KBM-7 (cell line): ENCODE measurements around the gene TTC13.

Experiments
- DNase-seq: peaks from one replicate; pipeline ENCODE4 v3.0.0-alpha.2; 2015
- in situ Hi-C: fragments of 300-500 bp; cut with MboI; formaldehyde crosslinking; loops from 2 replicates; pipeline ENCODE4 v1.14.3; 2020; ENCODE audit warnings: low sequenced_read_pairs, low pct_unique_long_range_greater_than_20kb, mixed read lengths

TTC13 gene

DNA sequence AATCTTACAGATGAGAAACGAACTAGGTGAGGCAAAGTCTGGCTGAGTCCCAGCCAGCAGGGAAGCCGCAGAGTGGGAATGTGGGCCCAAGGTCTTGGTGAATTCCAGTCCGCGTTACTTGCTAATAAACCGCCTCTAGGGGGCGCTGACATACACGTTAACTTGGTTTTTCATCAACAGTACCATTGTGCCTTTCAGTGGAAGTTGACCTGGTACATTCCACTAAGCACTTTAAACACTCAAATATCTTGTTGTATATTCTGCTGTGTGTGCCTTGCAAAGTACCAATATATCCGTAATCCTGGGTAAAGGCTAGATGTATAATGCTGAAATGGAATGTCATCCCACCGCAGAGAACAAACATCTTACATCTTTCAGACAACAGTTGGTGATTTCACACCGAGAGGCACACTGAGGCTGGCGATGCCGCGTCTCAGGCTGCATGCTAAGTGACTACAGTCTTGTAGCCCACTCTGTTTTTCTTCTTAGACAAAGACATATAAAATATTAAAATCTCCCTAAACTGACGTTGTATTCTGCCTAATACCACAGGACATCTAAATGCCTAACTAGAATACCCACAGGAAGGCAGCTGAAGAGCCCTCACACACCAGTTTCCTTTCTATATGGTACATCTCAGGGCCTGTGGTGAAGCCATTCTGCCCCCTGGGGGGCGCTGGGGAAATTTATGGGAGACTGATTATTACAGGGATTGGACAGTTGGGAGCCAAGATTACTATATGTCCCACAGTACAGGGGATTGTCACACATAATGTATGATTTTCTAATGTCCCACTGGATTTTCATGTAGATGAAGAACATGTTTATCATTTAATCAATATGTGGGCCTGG is 61.2 kb downstream of the TTC13 start:
- in situ Hi-C loops: no loop called here
- DNase-seq: peak; percentile 62

DNA sequence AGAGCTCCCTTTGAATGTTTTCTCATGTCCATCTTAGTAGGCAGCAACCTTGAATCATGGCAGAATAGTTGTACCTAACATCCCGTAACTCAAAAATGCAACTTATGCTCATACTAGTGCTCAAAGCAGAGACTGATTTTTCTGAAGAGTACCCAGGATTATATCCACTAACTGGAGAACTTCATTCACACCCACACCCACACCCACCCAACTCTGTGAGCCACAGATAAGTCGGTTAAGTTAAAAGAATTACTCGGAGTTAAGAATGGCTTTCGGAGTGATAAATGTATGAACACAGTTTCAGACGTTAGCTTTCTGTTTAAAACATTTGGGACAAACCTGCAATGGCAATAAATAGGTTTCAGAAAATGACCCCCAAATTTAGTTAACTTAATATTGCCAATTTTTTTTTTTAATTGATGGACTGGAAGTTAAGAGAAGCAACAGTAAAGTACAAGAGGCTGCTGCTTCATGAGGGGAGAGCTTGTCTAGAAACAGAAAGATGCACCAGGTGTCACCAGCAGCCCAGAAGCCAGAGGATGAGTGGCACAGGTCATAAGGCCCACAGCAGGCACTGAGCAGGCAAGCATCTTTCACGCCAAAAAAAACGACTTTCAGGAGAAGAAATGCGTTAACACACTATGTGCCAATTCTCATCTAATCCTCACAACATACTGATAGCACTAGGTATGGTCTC is 61.9 kb downstream of the TTC13 start:
- in situ Hi-C loops: no loop called here
- no peak for DNase-seq

GRCh38 chr1:230915078-230915477 is 63.6 kb downstream of the TTC13 start:
- in situ Hi-C loops: no loop called here
- no peak for DNase-seq

DNA sequence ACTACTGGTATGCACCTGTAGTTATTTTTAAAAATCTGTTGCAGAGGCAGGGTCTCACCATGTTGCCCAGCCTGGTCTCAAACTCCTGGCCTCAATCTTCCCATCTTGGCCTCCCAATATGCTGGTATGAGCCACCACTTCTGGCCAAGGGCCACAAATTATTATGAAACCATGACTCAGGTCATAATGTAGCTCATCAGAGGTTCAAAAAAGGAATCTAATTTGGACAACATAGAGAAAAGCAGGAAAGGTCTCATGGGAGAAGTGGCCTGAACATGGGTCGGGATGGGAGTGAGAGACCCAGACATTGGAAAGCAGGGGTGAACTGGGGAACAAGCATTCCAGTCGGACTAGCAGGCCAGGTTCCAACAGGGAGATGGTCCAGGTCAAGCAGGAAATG is 65.2 kb downstream of the TTC13 start:
- in situ Hi-C loops: no loop called here

GRCh38 chr1:230910755-230911117 is 67.9 kb downstream of the TTC13 start:
- in situ Hi-C loops: no loop called here
- DNase-seq: no peak

More for the DNA sequence above, 65.2 kb downstream of the TTC13 start:
- no peak for DNase-seq

GRCh38 chr1:230909974-230910754 is 68.5 kb downstream of the TTC13 start:
- no peak for DNase-seq
- in situ Hi-C loops: no loop called here

DNA sequence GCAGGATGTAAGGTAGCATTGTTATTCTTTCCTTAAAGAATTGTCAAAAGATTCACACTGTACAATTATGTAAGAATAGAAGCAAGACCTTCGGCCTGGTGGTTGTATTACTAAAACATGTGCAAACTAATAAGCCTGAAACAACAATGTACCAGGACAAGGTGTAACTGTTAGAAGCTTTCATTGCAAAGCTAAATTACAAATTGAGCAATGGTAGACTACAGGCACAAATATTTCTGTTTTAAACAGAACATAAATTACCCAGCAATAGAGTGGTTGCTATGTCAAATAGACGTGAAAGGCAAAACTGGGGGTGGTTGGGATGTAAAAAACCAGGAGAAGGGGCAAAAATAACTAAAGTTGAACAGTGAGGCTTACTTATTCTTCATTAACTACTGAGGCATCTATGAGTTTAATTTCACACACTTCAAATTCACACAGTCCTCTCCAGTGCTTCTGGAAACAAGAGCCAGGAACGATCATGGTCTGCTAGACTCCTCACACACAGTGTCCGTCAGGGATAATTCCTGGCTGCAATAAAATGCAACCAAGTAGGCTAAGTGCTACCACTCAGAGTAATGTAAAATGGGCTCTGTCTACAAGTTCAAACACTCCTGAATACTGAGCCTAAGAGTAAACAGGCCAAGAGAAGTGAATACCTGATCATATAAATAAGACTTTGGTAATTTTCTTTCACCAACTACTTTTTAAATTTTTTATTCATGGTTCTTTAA is 71.0 kb downstream of the TTC13 start:
- DNase-seq: no peak
- in situ Hi-C loops: no loop called here

DNA sequence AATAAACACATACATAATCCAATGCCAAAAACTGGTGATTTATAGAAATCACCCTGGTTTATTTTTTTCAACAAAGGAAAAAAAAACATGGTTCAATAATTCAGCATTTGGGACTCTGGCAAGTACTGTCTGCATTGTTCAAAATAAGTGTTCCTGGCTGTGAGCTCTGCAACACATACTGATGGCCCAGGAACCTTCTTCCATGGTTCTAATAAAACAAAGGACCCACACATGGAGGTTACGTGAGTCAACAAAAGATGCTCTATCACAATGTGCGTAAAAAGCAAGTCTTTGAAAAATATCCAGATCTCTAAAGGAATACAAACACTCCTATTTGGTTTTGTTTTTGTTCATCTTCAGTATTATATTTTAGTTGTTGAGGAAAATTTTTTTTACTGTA is 72.4 kb downstream of the TTC13 start:
- no peak for DNase-seq
- in situ Hi-C loops: no loop called here

GRCh38 chr1:230905733-230906132 is 72.9 kb downstream of the TTC13 start:
- DNase-seq: no peak
- in situ Hi-C loops: no loop called here

GRCh38 chr1:230902349-230902923 is 76.2 kb downstream of the TTC13 start:
- DNase-seq: no peak
- in situ Hi-C loops: no loop called here

- no peak for DNase-seq
- in situ Hi-C loops: no loop called here
Measured at GRCh38 chr1:230901671-230902070, 77.0 kb downstream of the TTC13 start.

- no peak for DNase-seq
- in situ Hi-C loops: no loop called here
Measured at GRCh38 chr1:230900984-230901383, 77.7 kb downstream of the TTC13 start.

- in situ Hi-C loops: no loop called here
- DNase-seq: no peak
Measured at GRCh38 chr1:230899841-230900251, 78.8 kb downstream of the TTC13 start.

DNA sequence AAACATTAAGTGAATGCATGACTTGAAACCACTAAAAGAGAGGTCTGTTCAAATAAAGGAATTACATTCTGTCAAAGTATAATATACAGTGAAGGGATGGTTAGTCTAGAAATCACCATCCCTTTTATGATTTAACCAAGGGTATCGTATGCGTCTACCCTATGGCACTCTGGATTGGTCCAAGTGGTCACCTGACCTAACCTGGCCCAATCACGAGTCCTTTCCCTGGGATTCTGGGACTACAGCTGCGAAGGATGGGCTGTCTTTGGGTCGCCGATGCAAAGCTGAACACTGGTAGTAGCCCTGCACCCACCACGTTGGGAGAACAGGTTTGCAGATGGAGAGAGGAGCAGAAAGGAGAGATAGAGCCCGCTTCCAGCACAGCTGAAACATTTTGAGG is 79.9 kb downstream of the TTC13 start:
- in situ Hi-C loops: no loop called here
- no peak for DNase-seq

DNA sequence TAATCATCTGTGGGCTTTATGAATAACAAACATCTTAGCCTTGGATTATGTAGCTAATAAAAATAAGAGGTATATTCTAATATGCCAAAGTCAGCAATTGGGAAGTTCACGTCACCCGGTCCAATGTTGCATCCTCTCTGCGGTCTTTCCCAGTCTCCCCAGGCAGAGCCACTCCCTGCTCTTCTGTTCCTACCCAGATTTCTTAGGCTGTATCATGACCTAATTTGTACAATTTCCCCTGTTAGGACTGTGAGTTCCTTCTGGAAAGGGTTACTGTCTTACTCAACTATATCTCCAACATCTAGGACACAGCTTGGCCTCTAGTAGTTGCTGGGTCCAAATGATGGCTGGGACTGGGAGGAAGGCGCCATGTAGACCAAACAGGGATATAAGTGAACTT is 80.5 kb downstream of the TTC13 start:
- DNase-seq: no peak

GRCh38 chr1:230896779-230897178 is 81.9 kb downstream of the TTC13 start:
- no peak for DNase-seq
- in situ Hi-C loops: no loop called here

More for the DNA sequence above, 80.5 kb downstream of the TTC13 start:
- in situ Hi-C loops: no loop called here

- no peak for DNase-seq
- in situ Hi-C loops: no loop called here
Measured at GRCh38 chr1:230895452-230895851, 83.2 kb downstream of the TTC13 start.

- in situ Hi-C loops: no loop called here
- no peak for DNase-seq
Measured at GRCh38 chr1:230894664-230895063, 84.0 kb downstream of the TTC13 start.

- in situ Hi-C loops: no loop called here
- DNase-seq: no peak
Measured at GRCh38 chr1:230894032-230894431, 84.6 kb downstream of the TTC13 start.
